Liver (tissue), 3 donors: ENCODE data around the gene UNC5A.

Experiments used
- ATF3 ChIP-seq: IDR thresholded peaks from 2 replicates; pipeline ENCODE4 v1.6.1; 2016; ENCODE audit warnings: antibody characterized with exemption
- CTCF ChIP-seq: fragments of 150-350 bp; IDR thresholded peaks from 2 replicates; pipeline ENCODE4 v1.5.1; 2017; ENCODE audit warnings: improper control_type of control experiment, low read depth, low read length; ENCODE audit not compliant: missing input control
- FOXA1 ChIP-seq: IDR thresholded peaks from 2 replicates; pipeline ENCODE4 v1.6.1; 2016; ENCODE audit warnings: antibody characterized with exemption
- GABPA ChIP-seq, 2 donors: IDR thresholded peaks in 1 of 2; conservative IDR thresholded peaks in 1 of 2; 2 replicates each; pipeline ENCODE4 v1.6.1; 2016; ENCODE audit warnings: antibody characterized with exemption in 2 of 2, mild to moderate bottlenecking in 1 of 2, moderate library complexity in 1 of 2
- JUND ChIP-seq, 2 donors: IDR thresholded peaks; 2 replicates each; pipeline ENCODE4 v1.6.1; 2016; ENCODE audit warnings: antibody characterized with exemption in 2 of 2
- MAX ChIP-seq: IDR thresholded peaks from 2 replicates; pipeline ENCODE4 v1.6.1; 2016; ENCODE audit warnings: antibody characterized with exemption
- RAD21 ChIP-seq, 2 donors: IDR thresholded peaks; 2 replicates each; pipeline ENCODE4 v1.6.1; 2016; ENCODE audit warnings: antibody characterized with exemption in 2 of 2, mild to moderate bottlenecking in 2 of 2
- REST ChIP-seq: IDR thresholded peaks from 2 replicates; pipeline ENCODE4 v1.6.1; 2016; ENCODE audit warnings: antibody characterized with exemption, mild to moderate bottlenecking
- SP1 ChIP-seq: IDR thresholded peaks from 2 replicates; pipeline ENCODE4 v1.6.1; 2018; ENCODE audit warnings: antibody characterized with exemption, mild to moderate bottlenecking
- YY1 ChIP-seq: IDR thresholded peaks from 2 replicates; pipeline ENCODE4 v1.6.1; 2016; ENCODE audit warnings: antibody characterized with exemption, mild to moderate bottlenecking
- ZBTB33 ChIP-seq: IDR thresholded peaks from 2 replicates; pipeline ENCODE4 v1.6.1; 2016; ENCODE audit warnings: antibody characterized with exemption
- donor health status: healthy.
- donor health status: healthy.

- TF ChIP-seq CTCF (no peak), JUND (IDR thresholded peaks at IDR 0.05) (no peak), ZBTB33 (no peak), GABPA (IDR thresholded peaks at IDR 0.05 in 1 of 2, conservative IDR thresholded peaks at IDR 0.05 in 1 of 2) (no peak), YY1 (no peak), FOXA1 (no peak), MAX (no peak), SP1 (no peak), REST (no peak), ATF3 (no peak), RAD21 (IDR thresholded peaks at IDR 0.05) (no peak)
Observed at GRCh38 chr5:176814313-176814685, 3.9 kb downstream of the UNC5A start.
